DND-41 (cell line): ENCODE data around the gene CPNE1.

Experiments used
- EZH2 ChIP-seq: IDR thresholded peaks from 3 replicates; pipeline ENCODE4 v1.6.1; 2012; ENCODE audit warnings: borderline replicate concordance, low read depth, mild to moderate bottlenecking, moderate library complexity, low read length, inconsistent platforms; ENCODE audit not compliant: severe bottlenecking
- TF ChIP-seq, protein P1 (sequence below): IDR thresholded peaks from 2 replicates; pipeline ENCODE4 v1.5.1; 2012; ENCODE audit warnings: borderline replicate concordance, low read length, moderate library complexity, mild to moderate bottlenecking; ENCODE audit not compliant: poor library complexity, severe bottlenecking; ENCODE audit errors: extremely low read depth

DNA sequence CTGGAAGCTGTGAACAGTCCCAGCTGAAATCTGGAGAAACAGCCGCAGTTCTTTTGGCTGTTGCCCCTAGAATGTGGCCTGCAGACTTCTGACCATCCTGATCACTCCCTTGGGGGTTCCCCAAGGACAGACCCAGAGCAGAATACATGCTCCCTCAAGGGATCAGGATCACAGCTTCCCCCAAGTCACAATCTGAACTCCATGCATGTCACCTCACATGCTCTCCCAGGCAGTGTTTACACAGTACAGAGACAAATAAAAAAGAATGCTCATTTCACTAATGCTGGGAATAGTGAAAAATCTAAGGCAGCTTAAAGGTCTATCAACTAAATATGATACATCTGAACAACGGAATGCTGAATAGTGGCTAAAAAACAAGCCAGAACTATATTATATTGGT lies 28.6 kb downstream of the CPNE1 start:
- TF ChIP-seq, protein P1, sequence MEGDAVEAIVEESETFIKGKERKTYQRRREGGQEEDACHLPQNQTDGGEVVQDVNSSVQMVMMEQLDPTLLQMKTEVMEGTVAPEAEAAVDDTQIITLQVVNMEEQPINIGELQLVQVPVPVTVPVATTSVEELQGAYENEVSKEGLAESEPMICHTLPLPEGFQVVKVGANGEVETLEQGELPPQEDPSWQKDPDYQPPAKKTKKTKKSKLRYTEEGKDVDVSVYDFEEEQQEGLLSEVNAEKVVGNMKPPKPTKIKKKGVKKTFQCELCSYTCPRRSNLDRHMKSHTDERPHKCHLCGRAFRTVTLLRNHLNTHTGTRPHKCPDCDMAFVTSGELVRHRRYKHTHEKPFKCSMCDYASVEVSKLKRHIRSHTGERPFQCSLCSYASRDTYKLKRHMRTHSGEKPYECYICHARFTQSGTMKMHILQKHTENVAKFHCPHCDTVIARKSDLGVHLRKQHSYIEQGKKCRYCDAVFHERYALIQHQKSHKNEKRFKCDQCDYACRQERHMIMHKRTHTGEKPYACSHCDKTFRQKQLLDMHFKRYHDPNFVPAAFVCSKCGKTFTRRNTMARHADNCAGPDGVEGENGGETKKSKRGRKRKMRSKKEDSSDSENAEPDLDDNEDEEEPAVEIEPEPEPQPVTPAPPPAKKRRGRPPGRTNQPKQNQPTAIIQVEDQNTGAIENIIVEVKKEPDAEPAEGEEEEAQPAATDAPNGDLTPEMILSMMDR = no peak
- TF ChIP-seq EZH2 = no peak
